GM19468 (cell line): ENCODE data around the gene NPTX1.

ENCODE experiments used
- ATAC-seq: cut with Tn5 transposase; IDR thresholded peaks from one replicate; pipeline ENCODE4 v1.9.1; 2021; ENCODE audit warnings: mild to moderate bottlenecking, moderate library complexity, moderate number of reproducible peaks; ENCODE audit not compliant: unreplicated experiment; ENCODE audit errors: extremely low read depth

NPTX1 gene

DNA sequence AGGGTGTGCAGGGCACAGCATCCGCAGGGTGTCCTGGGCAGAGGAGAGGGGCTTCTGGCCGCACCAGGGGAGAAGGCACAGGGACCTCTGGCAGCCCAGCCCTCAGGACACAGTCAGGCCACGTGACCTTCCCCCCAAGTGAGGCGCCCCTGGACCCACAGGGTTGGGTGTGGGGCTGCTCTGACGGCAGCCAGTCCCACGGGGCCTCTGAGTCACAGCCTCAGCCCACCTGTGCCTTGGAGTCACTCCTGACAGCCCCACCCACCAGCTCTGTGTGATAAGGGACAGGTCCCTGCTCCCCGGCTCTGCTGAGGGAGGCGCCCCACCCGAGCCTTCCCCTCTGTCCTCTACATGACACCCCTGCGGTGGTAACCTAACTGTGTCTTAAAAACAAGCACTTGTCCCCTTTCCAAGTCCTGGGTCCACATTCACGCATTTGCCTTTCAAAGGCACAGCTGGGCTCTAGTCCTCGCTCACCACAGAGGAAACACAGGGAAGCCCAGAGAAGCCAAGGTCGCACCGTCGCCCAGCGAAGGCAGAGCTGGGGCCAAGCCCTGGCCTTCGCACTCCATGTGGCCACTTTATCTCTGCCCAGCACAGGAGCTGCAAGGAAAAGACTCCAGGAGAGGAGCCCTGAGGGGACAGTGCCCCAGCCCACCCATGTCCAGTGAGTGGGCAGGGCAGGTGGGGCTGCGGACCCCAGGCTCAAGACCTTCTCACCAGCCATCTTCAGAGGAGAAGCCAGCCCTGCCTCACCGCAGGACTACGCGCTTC is 5.1 kb upstream of the NPTX1 start:
- no peak for ATAC-seq

DNA sequence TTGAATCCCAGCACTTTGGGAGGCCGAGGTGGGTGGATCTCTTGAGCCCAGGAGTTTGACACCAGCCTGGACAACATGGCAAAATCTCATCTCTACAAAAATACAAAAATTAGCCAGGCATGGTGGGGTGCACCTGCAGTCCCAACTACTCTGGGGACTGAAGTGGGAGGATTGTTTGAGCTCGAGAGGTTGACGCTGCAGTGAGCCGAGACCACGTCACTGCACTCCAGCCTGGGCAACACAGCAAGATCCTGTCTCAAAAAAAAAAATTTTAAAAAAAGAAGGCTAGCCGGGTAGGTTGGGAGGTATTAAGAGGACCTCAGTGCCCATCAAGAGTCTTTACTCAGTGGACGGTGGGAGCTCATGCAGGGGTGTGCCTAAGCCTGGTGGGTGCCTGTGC is 3.8 kb upstream of the NPTX1 start:
- no peak for ATAC-seq

DNA sequence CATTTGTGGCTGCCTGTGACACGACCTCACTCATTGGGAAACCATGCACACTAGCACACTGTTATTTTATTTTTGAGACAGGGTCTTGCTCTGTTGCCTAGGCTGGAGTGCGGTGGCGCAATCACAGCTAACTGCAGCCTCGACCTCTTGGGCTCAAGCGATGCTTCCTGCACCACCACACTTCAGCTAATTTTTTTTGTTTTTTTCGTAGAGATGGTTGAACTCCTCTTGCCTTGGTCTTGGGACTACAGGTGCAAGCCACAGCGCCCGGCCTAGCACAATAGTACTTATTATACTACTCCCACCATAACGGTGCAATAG is 2.8 kb upstream of the NPTX1 start:
- no peak for ATAC-seq

- no peak for ATAC-seq
These were observed 2.3 kb upstream of the NPTX1 start for GRCh38 chr17:80478487-80479245.

- no peak for ATAC-seq
These were observed 1.5 kb upstream of the NPTX1 start for GRCh38 chr17:80477647-80478478.

DNA sequence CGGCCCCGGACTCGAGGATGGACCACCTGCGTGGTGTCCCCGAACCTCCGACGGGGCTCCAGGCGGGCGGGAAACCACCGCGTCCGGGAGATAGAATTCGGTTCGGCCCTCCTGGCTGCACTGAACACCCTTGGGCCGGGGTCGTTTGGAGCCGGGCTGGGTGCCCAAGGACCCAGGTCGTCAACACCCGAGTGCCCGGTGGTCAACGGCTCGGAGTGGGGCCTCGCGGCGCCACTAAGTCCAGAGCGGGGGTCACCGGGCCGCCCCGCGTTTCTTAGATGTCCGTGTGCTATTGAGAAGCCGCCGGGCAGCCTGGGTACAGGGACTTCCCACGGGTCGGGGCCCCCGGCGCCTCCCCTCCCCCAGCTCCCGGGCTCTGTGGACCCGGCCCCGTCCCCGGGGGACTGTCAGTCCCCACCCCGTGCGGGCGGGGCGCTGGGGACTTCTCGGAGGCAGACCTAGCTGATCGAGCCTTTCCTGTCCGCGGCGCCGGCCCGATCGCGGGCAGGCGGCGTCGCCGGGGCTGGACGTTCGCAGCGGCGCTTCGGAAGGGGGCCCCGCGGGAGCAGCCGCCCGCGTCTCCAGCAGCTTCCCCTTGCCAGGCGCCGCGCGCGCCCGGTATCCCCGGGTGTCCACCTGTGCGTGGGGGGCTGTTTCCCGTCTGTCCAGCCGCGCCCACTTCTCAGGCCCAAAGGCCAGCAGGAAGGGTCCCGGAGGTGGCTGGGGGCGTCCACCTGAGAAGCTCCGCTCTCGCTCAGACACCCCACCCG is 655 bp upstream of the NPTX1 start:
- no peak for ATAC-seq

DNA sequence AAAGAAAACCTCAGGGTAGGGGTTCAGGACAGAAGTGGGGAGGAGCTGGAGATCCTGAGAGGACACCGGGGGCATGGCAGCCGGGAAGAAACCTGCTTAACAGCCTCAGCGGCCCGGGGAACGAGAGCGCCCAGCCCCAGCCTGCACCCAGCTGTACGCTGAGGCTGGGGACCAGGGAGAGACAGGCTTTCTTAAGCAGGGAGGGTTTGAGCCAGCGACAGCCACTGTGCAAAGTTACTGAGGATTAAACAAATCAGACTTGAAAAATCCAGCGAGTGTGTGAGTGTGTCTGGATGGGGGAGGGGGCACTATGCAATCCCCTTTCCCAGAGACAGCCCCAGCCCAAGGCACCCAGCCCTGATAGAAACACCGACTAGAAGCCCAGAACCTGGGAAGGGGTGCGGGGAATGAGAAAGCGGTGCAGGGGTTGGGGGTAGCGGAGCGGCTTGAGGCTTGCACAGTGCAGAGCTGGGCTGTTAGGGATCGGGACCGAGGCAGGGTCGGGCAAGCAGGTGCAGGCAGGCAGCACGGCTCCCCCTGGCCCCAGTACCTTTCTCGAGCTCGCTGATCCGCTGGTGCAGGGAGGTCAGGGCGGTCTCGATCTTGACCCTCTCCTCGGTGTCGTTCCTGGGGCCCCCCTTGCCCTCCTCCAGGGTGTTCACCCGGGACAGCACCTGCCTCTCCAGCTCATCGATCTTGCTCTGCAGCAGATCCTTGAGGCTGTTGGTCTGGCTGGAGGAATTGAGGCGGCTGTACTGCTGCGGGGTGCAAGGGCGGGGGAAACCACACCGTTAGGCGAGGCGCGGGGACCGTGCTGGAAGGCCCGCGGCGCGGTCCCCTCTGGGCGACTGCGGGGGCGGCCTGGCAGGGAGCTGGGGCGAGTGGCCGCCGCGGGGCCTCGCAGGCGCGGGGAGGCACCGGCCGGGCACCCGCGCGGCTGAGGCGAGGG is 1.2 kb downstream of the NPTX1 start:
- ATAC-seq, result no peak

- no peak for ATAC-seq
These were observed 2.0 kb downstream of the NPTX1 start for GRCh38 chr17:80474231-80474960.

DNA sequence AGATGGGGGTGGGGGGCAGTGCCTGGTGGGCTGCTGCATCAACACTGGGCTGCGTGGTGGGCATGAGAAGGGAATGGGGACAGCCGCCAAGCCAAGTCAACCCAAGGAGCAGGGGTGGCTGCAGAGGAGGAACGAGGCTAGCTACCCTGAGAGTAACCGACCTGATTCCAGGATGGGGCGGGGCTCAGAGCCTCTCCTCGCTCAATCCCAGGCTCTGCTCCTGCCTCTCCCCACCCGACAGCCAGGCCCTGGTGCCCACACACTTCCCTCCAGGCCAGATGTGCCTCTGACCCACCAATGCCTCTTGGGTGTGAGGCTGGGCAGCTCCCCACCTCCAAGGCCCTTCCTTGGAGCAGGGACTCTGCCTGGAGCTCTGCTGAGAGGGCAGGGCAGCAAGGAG is 2.7 kb downstream of the NPTX1 start:
- ATAC-seq, result no peak

GRCh38 chr17:80472996-80473395 is 3.4 kb downstream of the NPTX1 start:
- no peak for ATAC-seq

DNA sequence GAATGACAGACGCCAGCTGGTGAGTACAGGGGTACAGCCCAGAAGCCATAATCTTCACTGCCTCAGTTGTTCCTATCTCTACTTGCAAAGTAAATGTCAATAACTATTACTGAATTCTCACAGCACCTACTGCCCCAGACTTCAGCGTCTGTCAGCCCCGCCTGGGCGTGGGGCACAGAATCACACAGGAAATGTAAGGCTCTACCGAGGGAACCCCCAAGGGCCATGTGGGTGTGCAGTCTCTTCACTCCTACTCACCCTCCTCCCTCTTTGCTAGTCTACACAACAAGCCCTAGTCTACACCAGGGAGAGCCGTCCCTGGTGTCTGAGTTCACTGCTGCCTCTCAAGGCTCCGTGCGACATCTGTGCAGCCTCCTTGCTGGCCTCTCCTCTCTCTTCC is 4.5 kb downstream of the NPTX1 start:
- ATAC-seq, result no peak

DNA sequence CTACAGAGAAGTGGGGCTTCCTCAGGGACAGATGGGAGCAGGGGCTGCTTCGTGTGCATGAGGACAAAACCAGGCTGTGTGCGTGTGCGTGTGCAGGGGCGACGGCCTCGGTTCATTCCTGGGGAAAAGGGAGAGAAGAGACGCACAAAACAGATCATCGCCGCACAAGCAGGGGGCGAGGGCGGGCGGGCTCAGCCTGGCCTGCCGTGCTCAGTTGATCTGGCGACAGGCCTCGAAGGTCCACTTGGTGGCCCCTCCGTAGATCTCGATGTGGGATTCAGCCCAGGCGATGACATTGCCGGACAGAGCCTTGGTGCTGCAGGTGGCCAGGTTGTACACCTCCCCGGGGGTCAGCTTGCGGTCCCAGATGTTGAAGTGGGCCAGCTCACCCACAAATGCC is 5.8 kb downstream of the NPTX1 start:
- no peak for ATAC-seq

GRCh38 chr17:80469667-80470066 is 6.7 kb downstream of the NPTX1 start:
- ATAC-seq, result no peak

GRCh38 chr17:80468781-80469493 is 7.5 kb downstream of the NPTX1 start:
- no peak for ATAC-seq

DNA sequence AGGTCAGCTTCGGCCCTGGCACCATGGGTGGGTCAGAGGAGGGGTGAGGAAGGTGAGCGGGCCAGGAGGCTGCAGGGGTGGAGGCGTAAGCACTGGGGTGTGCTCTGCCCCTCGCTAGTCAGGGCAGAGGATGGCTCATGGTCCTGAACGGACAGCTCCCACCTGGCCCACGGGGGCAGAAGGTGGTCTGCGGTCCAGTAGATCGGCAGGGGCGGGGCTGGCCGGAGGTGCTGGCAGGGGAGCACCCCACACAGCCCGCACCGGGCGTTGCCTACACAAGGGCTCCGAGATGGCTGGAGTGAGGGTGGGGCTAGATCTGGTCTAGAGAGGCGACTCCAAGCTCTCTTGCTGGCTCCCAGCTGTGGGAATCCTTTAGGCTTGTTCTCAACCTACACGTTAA is 8.2 kb downstream of the NPTX1 start:
- no peak for ATAC-seq

DNA sequence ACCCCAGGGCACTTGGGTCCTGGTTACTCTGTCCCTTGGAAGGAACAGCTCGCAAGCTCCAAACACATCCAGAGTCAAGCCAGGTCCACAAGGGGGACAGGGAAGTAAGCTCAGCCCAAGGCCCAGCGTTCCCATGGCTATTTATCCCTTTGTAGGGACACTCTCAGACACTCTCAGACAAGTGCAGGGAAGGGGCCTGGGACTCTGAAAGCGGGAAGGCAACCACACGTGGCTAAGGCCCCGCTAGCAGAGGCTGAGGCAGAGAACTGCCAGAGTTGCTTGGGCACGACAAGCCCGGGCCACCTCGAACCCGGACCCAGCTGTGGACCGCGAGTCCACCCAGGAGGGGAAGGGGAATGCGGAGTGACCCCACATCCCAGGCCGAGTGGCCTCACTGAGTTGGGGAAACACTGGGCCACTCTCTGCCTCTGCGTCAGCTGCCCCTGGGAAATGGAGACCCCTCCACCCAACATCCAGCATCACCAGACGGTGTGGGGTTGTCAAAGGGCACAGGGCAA is 10.2 kb downstream of the NPTX1 start:
- ATAC-seq, result no peak

- ATAC-seq, result no peak
These were observed 11.0 kb downstream of the NPTX1 start for GRCh38 chr17:80465327-80465974.
